ENCODE measurements around the gene INSC. TPM values are rescaled to one million over a fixed set of nuclear protein-coding genes. Genes with fewer than 3 reads are reported as not detected.

INSC gene
- total and polyA plus RNA-seq, 12 donors, result 0.19 to 0.76 (median 0.60) TPM; not detected in 4

- Histone ChIP-seq H3K36me3 (no peaks in the 10 kb centered on the region), H3K9me3 (no peaks in the 10 kb centered on the region), H3K27ac (no peak overlapping the region), H3K27me3 (no peaks in the 10 kb centered on the region), H3K4me3 (no peak overlapping the region), H3K4me1 (peaks cover 0 to 3% (median 0%) of the 10 kb centered on the region in 9 donors)
- TF ChIP-seq, protein P1, sequence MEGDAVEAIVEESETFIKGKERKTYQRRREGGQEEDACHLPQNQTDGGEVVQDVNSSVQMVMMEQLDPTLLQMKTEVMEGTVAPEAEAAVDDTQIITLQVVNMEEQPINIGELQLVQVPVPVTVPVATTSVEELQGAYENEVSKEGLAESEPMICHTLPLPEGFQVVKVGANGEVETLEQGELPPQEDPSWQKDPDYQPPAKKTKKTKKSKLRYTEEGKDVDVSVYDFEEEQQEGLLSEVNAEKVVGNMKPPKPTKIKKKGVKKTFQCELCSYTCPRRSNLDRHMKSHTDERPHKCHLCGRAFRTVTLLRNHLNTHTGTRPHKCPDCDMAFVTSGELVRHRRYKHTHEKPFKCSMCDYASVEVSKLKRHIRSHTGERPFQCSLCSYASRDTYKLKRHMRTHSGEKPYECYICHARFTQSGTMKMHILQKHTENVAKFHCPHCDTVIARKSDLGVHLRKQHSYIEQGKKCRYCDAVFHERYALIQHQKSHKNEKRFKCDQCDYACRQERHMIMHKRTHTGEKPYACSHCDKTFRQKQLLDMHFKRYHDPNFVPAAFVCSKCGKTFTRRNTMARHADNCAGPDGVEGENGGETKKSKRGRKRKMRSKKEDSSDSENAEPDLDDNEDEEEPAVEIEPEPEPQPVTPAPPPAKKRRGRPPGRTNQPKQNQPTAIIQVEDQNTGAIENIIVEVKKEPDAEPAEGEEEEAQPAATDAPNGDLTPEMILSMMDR (IDR thresholded peaks at IDR 0.05), result no peak
- ATAC-seq (no peak), DNase-seq (no peak)
- intact Hi-C loops (cut with DNase I), result no loop called here
These were observed 38.5 kb downstream of the INSC start for GRCh38 chr11:15153231-15153630.

DNA sequence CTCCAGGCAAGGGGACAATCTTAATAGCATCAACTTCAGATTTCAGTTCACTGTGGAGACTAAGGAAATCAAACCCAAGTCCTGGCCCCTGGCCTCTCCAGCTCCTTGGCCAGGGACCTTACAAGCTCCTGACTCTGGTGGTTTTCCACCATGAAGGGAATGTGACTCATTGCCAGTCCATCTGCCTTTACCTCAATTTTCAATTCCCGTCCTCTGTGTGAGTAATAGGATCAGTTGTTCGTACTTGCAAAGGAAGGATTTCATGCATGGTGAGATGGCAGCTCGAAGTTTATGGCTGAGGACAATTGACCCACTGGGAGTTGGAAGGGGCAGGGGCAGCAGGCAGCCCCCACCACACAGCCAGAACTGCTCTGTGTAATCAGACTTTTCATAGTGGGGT, 42.5 kb downstream of the INSC start:
- Histone ChIP-seq H3K4me1 (peaks cover 0 to 7% (median 0%) of the 10 kb centered on the region in 9 donors), H3K27ac (no peak overlapping the region), H3K27me3 (no peaks in the 10 kb centered on the region), H3K4me3 (no peak overlapping the region), H3K9me3 (no peaks in the 10 kb centered on the region), H3K36me3 (no peaks in the 10 kb centered on the region)
- 79 to 86% methylated on average over 3 of the region's 3 CpGs for WGBS, 2 donors
- no peak for ATAC-seq
- no peak for DNase-seq
- TF ChIP-seq, protein P1 (IDR thresholded peaks at IDR 0.05), result no peak
- intact Hi-C loops (cut with DNase I), result no loop called here

DNA sequence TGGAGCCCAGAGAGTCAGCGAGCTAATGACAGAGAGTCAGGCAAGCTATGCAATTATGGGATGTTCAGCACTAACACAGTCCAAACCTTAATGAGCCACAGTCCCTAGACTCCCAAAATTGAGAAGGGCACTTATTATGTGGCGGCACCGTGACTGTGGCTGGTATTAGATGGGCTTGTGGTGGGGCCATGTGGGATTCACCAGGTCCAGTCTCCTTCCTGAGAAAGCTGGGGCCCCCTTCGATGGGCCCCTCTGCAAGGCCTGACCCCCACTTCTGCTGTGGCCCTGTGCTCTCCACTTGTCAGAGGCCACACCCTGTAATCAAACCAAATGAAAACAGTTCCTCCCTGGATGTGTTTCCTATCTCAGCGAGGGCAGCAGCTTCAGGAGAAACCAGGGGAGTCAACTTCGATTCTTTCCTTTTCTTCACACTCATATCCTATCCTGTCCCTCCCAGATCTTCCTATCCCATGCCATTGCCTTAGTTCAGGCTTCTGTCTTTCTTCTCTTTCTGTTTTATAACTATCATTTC, 42.9 kb downstream of the INSC start:
- Histone ChIP-seq H3K4me1 (peaks cover 0 to 7% (median 0%) of the 10 kb centered on the region in 9 donors), H3K27me3 (no peaks in the 10 kb centered on the region), H3K36me3 (no peaks in the 10 kb centered on the region), H3K27ac (no peak overlapping the region), H3K4me3 (no peak overlapping the region), H3K9me3 (no peaks in the 10 kb centered on the region)
- TF ChIP-seq, protein P1 (IDR thresholded peaks at IDR 0.05), result no peak
- no peak for ATAC-seq
- intact Hi-C loops (cut with DNase I), result no loop called here
- WGBS, 2 donors, result 76 to 79% methylated on average over 6 of the region's 6 CpGs
- DNase-seq, result no peak

GRCh38 chr11:15158351-15159015, 43.8 kb downstream of the INSC start:
- DNase-seq, result no peak
- Histone ChIP-seq H3K4me1 (peaks cover 0 to 10% (median 0%) of the 10 kb centered on the region in 9 donors), H3K4me3 (no peak overlapping the region), H3K36me3 (no peaks in the 10 kb centered on the region), H3K9me3 (no peaks in the 10 kb centered on the region), H3K27me3 (no peaks in the 10 kb centered on the region), H3K27ac (no peak overlapping the region)
- WGBS, 2 donors, result 54 to 66% methylated on average over 3 of the region's 3 CpGs
- no peak for ATAC-seq
- TF ChIP-seq, protein P1 (IDR thresholded peaks at IDR 0.05), result no peak
- intact Hi-C loops (cut with DNase I), result no loop called here

All from heart right ventricle (tissue), 16 donors.